Neural crest cell (in vitro differentiated cells): ENCODE measurements around the gene CD14. TPM values are rescaled to one million over a fixed set of nuclear protein-coding genes. Genes with fewer than 3 reads are reported as not detected.
"Not testable (repeated sequence)": the region's sequence is repeated elsewhere in the genome, so short reads cannot be mapped to it uniquely, and the experiment has no call there.

Experiments
- DNase-seq: peaks from one replicate; pipeline ENCODE4 v3.0.0; 2021; ENCODE audit warnings: low read depth, mixed read lengths, low spot score
- H3K27ac Mint-ChIP-seq: one replicate; pipeline ENCODE4 v1.8.0; 2021; ENCODE audit warnings: mild to moderate bottlenecking, mixed read lengths; ENCODE audit not compliant: unreplicated experiment
- H3K27me3 Mint-ChIP-seq: 2 replicates; pipeline ENCODE4 v1.8.0; 2021; ENCODE audit warnings: low read depth, mild to moderate bottlenecking, mixed read lengths
- H3K36me3 Mint-ChIP-seq: 2 replicates; pipeline ENCODE4 v1.8.0; 2021; ENCODE audit warnings: low read depth, mild to moderate bottlenecking, mixed read lengths
- H3K4me1 Mint-ChIP-seq: 2 replicates; pipeline ENCODE4 v1.8.0; 2021; ENCODE audit warnings: mixed read lengths
- H3K4me3 Mint-ChIP-seq: one replicate; pipeline ENCODE4 v1.8.0; 2021; ENCODE audit warnings: mild to moderate bottlenecking, mixed read lengths
- H3K9me3 Mint-ChIP-seq: 2 replicates; pipeline ENCODE4 v1.8.0; 2021; ENCODE audit warnings: mixed read lengths
- total RNA-seq: library from RNA; stranded (reverse); gene quantifications from 2 replicates; pipeline ENCODE4 v1.2.1, GENCODE V29; 2021
- TF ChIP-seq, protein P1 (sequence below): fragments of 200-600 bp; sonication (generic); conservative IDR thresholded peaks from 2 replicates; pipeline ENCODE4 v1.5.0; 2021; ENCODE audit warnings: antibody characterized with exemption, mild to moderate bottlenecking

CD14 gene
- total RNA-seq, 1 donor from 2014 or later = 0.28 TPM

- Mint-ChIP-seq H3K9me3 (no peaks in the 10 kb centered on the region), H3K4me3 (no peak overlapping the region), H3K36me3 (no peaks in the 10 kb centered on the region), H3K4me1 (no peaks in the 10 kb centered on the region), H3K27me3 (peaks cover 20% of the 10 kb centered on the region), H3K27ac (no peak overlapping the region)
- TF ChIP-seq, protein P1, sequence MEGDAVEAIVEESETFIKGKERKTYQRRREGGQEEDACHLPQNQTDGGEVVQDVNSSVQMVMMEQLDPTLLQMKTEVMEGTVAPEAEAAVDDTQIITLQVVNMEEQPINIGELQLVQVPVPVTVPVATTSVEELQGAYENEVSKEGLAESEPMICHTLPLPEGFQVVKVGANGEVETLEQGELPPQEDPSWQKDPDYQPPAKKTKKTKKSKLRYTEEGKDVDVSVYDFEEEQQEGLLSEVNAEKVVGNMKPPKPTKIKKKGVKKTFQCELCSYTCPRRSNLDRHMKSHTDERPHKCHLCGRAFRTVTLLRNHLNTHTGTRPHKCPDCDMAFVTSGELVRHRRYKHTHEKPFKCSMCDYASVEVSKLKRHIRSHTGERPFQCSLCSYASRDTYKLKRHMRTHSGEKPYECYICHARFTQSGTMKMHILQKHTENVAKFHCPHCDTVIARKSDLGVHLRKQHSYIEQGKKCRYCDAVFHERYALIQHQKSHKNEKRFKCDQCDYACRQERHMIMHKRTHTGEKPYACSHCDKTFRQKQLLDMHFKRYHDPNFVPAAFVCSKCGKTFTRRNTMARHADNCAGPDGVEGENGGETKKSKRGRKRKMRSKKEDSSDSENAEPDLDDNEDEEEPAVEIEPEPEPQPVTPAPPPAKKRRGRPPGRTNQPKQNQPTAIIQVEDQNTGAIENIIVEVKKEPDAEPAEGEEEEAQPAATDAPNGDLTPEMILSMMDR = no peak
- DNase-seq = no peak
Observed at GRCh38 chr5:140594169-140594568, 38.8 kb downstream of the CD14 start.

GRCh38 chr5:140593070-140593469 lies 39.9 kb downstream of the CD14 start:
- not testable (repeated sequence) for H3K4me1 Mint-ChIP-seq, H3K4me3 Mint-ChIP-seq, H3K36me3 Mint-ChIP-seq, DNase-seq, H3K9me3 Mint-ChIP-seq, H3K27ac Mint-ChIP-seq
- H3K27me3 Mint-ChIP-seq = peaks cover 22% of the 10 kb centered on the region

GRCh38 chr5:140591747-140592372 lies 41.1 kb downstream of the CD14 start:
- Mint-ChIP-seq H3K4me3 (no peak overlapping the region), H3K27me3 (peaks cover 20% of the 10 kb centered on the region), H3K4me1 (no peaks in the 10 kb centered on the region), H3K9me3 (no peaks in the 10 kb centered on the region), H3K27ac (no peak overlapping the region), H3K36me3 (no peaks in the 10 kb centered on the region)
- TF ChIP-seq, protein P1 = no peak
- no peak for DNase-seq

- peaks cover 16% of the 10 kb centered on the region for H3K27me3 Mint-ChIP-seq
- H3K4me3 Mint-ChIP-seq = no peak overlapping the region
- DNase-seq = no peak
- H3K4me1 Mint-ChIP-seq = no peaks in the 10 kb centered on the region
- TF ChIP-seq, protein P1 = no peak
- no peak overlapping the region for H3K27ac Mint-ChIP-seq
- no peaks in the 10 kb centered on the region for H3K36me3 Mint-ChIP-seq
- no peaks in the 10 kb centered on the region for H3K9me3 Mint-ChIP-seq
Observed at GRCh38 chr5:140590861-140591260, 42.1 kb downstream of the CD14 start.

DNA sequence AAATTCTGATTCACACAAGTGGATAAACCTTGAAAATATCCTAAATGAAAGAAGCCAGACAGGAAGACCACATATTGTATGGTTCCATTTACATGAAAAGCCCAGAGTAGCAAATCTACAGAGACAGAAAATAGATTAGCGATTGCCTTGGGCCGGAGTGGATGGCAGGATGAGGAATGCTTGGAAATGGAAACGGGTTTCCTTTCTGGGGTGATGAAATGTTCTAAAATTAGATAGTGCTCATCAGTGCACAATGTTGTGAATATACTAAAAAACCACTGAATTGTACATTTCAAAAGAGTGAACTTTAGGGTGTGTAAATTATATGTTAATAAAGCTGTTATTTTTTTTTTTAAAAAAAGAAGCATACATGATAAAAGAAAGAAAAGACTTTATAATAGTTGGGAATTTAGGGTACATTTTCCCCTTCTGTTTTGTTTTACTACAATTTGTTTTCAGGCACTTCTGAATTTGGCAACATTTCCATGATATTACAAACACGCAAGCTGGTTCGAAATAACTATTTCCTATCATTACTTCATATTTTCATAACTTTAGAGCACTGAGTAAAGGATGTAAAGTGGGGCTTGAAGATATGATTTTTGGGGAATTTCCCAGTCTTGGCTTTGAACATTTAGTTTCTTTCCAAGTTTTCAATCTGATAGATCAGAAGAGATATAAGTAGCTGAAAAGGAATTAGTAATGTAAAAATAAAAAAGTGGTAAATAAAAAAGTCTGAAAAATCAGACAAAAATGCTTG lies 44.5 kb downstream of the CD14 start:
- Mint-ChIP-seq H3K36me3 (peaks cover 3% of the 10 kb centered on the region), H3K27ac (no peak overlapping the region), H3K27me3 (peaks cover 12% of the 10 kb centered on the region), H3K4me3 (no peak overlapping the region), H3K9me3 (peaks cover 4% of the 10 kb centered on the region), H3K4me1 (no peaks in the 10 kb centered on the region)
- DNase-seq = no peak
- TF ChIP-seq, protein P1 = no peak

DNA sequence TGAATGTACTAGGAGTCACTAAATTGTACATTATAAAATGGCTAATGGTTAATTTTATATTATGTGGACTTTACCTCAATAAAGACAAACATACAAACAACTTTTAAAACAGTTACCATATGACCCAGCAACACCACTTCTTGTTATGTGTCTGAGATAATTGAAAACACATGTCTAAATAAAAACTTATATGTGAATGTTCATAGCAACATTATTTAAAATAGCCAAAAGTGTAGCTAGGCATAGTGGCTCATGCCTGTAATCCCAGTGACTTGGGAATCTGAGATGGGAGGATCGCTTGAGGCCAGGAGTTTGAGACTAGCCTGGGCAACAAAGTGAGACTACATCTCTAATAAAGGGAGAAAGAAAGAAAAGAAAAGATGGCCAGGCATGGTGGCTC lies 45.5 kb downstream of the CD14 start:
- Mint-ChIP-seq H3K27ac (no peak overlapping the region), H3K27me3 (peaks cover 18% of the 10 kb centered on the region), H3K36me3 (peaks cover 3% of the 10 kb centered on the region), H3K4me3 (no peak overlapping the region), H3K4me1 (no peaks in the 10 kb centered on the region), H3K9me3 (peaks cover 6% of the 10 kb centered on the region)
- DNase-seq = no peak
- TF ChIP-seq, protein P1 = no peak
